Cardiac muscle cell (in vitro differentiated cells and primary cell): ENCODE measurements around the gene CYP26B1. TPM values are rescaled to one million over a fixed set of nuclear protein-coding genes. Genes with fewer than 3 reads are reported as not detected.

ENCODE experiments used
- DNase-seq, 2 donors: peaks; one replicate each; pipeline versions ENCODE4 v3.0.0 to v3.0.0-alpha.2; 2010 to 2017; ENCODE audit warnings: low read depth in 1 of 2, low spot score in 1 of 2
- H3K27ac ChIP-seq: fragments of 200-600 bp; sonication (generic); 2 replicates; pipeline ENCODE4 v1.5.1; 2016
- H3K27me3 ChIP-seq: fragments of 200-600 bp; sonication (generic); 2 replicates; pipeline ENCODE4 v1.6.0; 2016; ENCODE audit warnings: control low read depth
- H3K36me3 ChIP-seq: fragments of 200-600 bp; sonication (generic); 2 replicates; pipeline ENCODE4 v1.5.1; 2016; ENCODE audit warnings: control low read depth
- H3K4me1 ChIP-seq: fragments of 200-600 bp; sonication (generic); 2 replicates; pipeline ENCODE4 v1.8.1; 2017; ENCODE audit warnings: low read depth, mild to moderate bottlenecking, mixed run types
- H3K4me3 ChIP-seq: fragments of 200-600 bp; sonication (generic); 2 replicates; pipeline ENCODE4 v1.5.1; 2016; ENCODE audit warnings: mild to moderate bottlenecking
- H3K9me3 ChIP-seq: fragments of 200-600 bp; sonication (generic); 2 replicates; pipeline ENCODE4 v1.5.1; 2017; ENCODE audit warnings: low read depth, mild to moderate bottlenecking, control low read depth
- CTCF ChIP-seq: IDR thresholded peaks from 2 replicates; pipeline ENCODE4 v1.5.1; 2012; ENCODE audit warnings: low read depth, mild to moderate bottlenecking, low read length
- polyA plus RNA-seq: library from polyadenylated mRNA; unstranded; fragments of >200 nt; fragmentation: Nextera tagmentation; extraction: Ambion mirVana; gene quantifications from 2 replicates; pipeline ENCODE4 v1.2.1, GENCODE V29; 2016
- total RNA-seq: library from RNA; depleted of rRNA; stranded (reverse); fragments of >200 nt; gene quantifications from 2 replicates; pipeline ENCODE4 v1.2.3, GENCODE V29; 2016

Gene CYP26B1
- total and polyA plus RNA-seq, 2 experiments from 2014 or later = 1.2 to 3.1 TPM

- no peak overlapping the region for H3K27ac ChIP-seq
- no peak overlapping the region for H3K4me3 ChIP-seq
- TF ChIP-seq CTCF = no peak
- no peaks in the 10 kb centered on the region for H3K4me1 ChIP-seq
- no peaks in the 10 kb centered on the region for H3K36me3 ChIP-seq
- no peaks in the 10 kb centered on the region for H3K9me3 ChIP-seq
- no peaks in the 10 kb centered on the region for H3K27me3 ChIP-seq
- peak in 1 of 2 donors; percentile 30 for DNase-seq
Observed at GRCh38 chr2:72081451-72081850, 66.2 kb downstream of the CYP26B1 start.

GRCh38 chr2:72080286-72081145 is 67.1 kb downstream of the CYP26B1 start:
- no peak for TF ChIP-seq CTCF
- Histone ChIP-seq H3K27ac (no peak overlapping the region), H3K4me1 (no peaks in the 10 kb centered on the region), H3K27me3 (no peaks in the 10 kb centered on the region), H3K36me3 (no peaks in the 10 kb centered on the region), H3K9me3 (no peaks in the 10 kb centered on the region), H3K4me3 (no peak overlapping the region)
- DNase-seq = no peak
